GM23338 (cell line): ENCODE measurements around the gene SIK2. TPM values are rescaled to one million over a fixed set of nuclear protein-coding genes. Genes with fewer than 3 reads are reported as not detected.

Experiments used
- ATAC-seq: fragments of 200-7000 bp; cut with Tn5 transposase; 3 replicates; pipeline ENCODE4 v1.9.1; 2020
- DNase-seq: peaks from one replicate; pipeline ENCODE4 v3.0.0-alpha.2; 2015; ENCODE audit warnings: low spot score
- H2AFZ ChIP-seq: fragments of 200-600 bp; sonication (generic); 2 replicates; pipeline ENCODE4 v1.8.0; 2016; ENCODE audit warnings: antibody characterized with exemption, mild to moderate bottlenecking, moderate library complexity
- H3F3A ChIP-seq: fragments of 200-600 bp; sonication (generic); replicated peaks from 2 replicates; pipeline ENCODE4 v1.8.0; 2017; ENCODE audit warnings: antibody characterized with exemption, mixed run types, low read depth
- H3K27ac ChIP-seq: fragments of 200-600 bp; sonication (generic); 2 replicates; pipeline ENCODE4 v1.6.1; 2016; ENCODE audit warnings: low read depth
- H3K27me3 ChIP-seq: fragments of 200-600 bp; sonication (generic); 2 replicates; pipeline ENCODE4 v1.8.0; 2016; ENCODE audit warnings: mild to moderate bottlenecking, mixed run types, moderate library complexity; ENCODE audit not compliant: insufficient read depth
- H3K36me3 ChIP-seq: fragments of 200-600 bp; sonication (generic); 2 replicates; pipeline ENCODE4 v1.8.0; 2016; ENCODE audit warnings: mild to moderate bottlenecking; ENCODE audit not compliant: insufficient read depth
- H3K4me1 ChIP-seq: fragments of 200-600 bp; sonication (generic); 2 replicates; pipeline ENCODE4 v1.8.0; 2016; ENCODE audit warnings: mild to moderate bottlenecking, moderate library complexity; ENCODE audit not compliant: insufficient read depth
- H3K4me2 ChIP-seq: fragments of 200-600 bp; sonication (generic); 2 replicates; pipeline ENCODE4 v1.7.1; 2017; ENCODE audit warnings: mixed run types
- H3K4me3 ChIP-seq: fragments of 200-600 bp; sonication (generic); 2 replicates; pipeline ENCODE4 v1.6.1; 2016; ENCODE audit warnings: mixed run types
- H3K79me2 ChIP-seq: fragments of 200-600 bp; sonication (generic); replicated peaks from 2 replicates; pipeline ENCODE4 v1.8.0; 2017; ENCODE audit warnings: mild to moderate bottlenecking; ENCODE audit not compliant: insufficient read depth
- H3K9me2 ChIP-seq: fragments of 200-600 bp; sonication (generic); 2 replicates; pipeline ENCODE4 v1.8.0; 2017; ENCODE audit not compliant: insufficient read depth
- H4K20me1 ChIP-seq: fragments of 200-600 bp; sonication (generic); replicated peaks from 2 replicates; pipeline ENCODE4 v1.8.0; 2017; ENCODE audit warnings: mild to moderate bottlenecking; ENCODE audit not compliant: insufficient read depth
- H3K27ac Mint-ChIP-seq: 2 replicates; pipeline ENCODE4 v1.8.0; 2020; ENCODE audit warnings: inconsistent platforms, mild to moderate bottlenecking, moderate library complexity, mixed read lengths
- H3K27me3 Mint-ChIP-seq: 3 replicates; pipeline ENCODE4 v1.8.0; 2022; ENCODE audit warnings: low read depth, mild to moderate bottlenecking, moderate library complexity, mixed read lengths, inconsistent platforms; ENCODE audit not compliant: insufficient read depth, poor library complexity
- H3K36me3 Mint-ChIP-seq: 3 replicates; pipeline ENCODE4 v1.8.0; 2021; ENCODE audit warnings: low read depth, mild to moderate bottlenecking, inconsistent platforms, moderate library complexity, mixed read lengths
- H3K4me1 Mint-ChIP-seq: 3 replicates; pipeline ENCODE4 v1.8.0; 2020; ENCODE audit warnings: mild to moderate bottlenecking, inconsistent platforms, mixed read lengths
- H3K4me3 Mint-ChIP-seq: 3 replicates; pipeline ENCODE4 v1.8.0; 2021; ENCODE audit warnings: moderate library complexity, mild to moderate bottlenecking, inconsistent platforms, mixed read lengths
- H3K9me3 Mint-ChIP-seq: 3 replicates; pipeline ENCODE4 v1.8.0; 2020; ENCODE audit warnings: moderate library complexity, mild to moderate bottlenecking, inconsistent platforms, mixed read lengths
- EZH2phosphoT487 ChIP-seq: fragments of 200-600 bp; sonication (generic); IDR thresholded peaks from one replicate; pipeline ENCODE4 v1.8.1; 2018; ENCODE audit warnings: antibody characterized with exemption; ENCODE audit not compliant: unreplicated experiment
- JUNB ChIP-seq: IDR thresholded peaks from one replicate; pipeline ENCODE4 v1.6.1; 2016; ENCODE audit warnings: antibody characterized with exemption; ENCODE audit not compliant: unreplicated experiment
- POLR2AphosphoS5 ChIP-seq: IDR thresholded peaks from 2 replicates; pipeline ENCODE4 v1.6.1; 2016; ENCODE audit warnings: antibody characterized with exemption, low read depth
- ZNF114 ChIP-seq: fragments of 250-450 bp; sonication (Bioruptor Pico); IDR thresholded peaks from 2 replicates; pipeline ENCODE4 v1.5.0; 2020; ENCODE audit warnings: mild to moderate bottlenecking, moderate library complexity
- polyA plus RNA-seq: library from polyadenylated mRNA; unstranded; fragments of >200 nt; fragmentation: Nextera tagmentation; extraction: Ambion mirVana; gene quantifications from 2 replicates; pipeline ENCODE4 v1.2.1, GENCODE V29; 2016
- total RNA-seq: library from RNA; depleted of rRNA; stranded (reverse); fragments of >200 nt; shearing (Covaris generic); gene quantifications from 2 replicates; pipeline ENCODE4 v1.2.3, GENCODE V29; 2014
- TF ChIP-seq, protein P1 (sequence below): IDR thresholded peaks from 2 replicates; pipeline ENCODE4 v1.6.1; 2016; ENCODE audit warnings: antibody characterized with exemption
- TF ChIP-seq, protein P2 (sequence below): IDR thresholded peaks from one replicate; pipeline ENCODE4 v1.6.1; 2018; ENCODE audit warnings: antibody characterized with exemption; ENCODE audit not compliant: unreplicated experiment
- TF ChIP-seq, protein P3 (sequence below), 2 experiments: fragments of 200-600 bp in 1 of 2; sonication (generic) in 1 of 2; conservative IDR thresholded peaks; 2 replicates each; pipeline versions ENCODE4 v1.5.1 to v1.6.1; 2016 to 2017; ENCODE audit warnings: antibody characterized with exemption in 2 of 2, low read depth in 2 of 2, mild to moderate bottlenecking in 2 of 2, moderate library complexity in 1 of 2

SIK2 gene
- total and polyA plus RNA-seq, 2 experiments from 2014 or later, result 2.3 to 6.7 TPM

DNA sequence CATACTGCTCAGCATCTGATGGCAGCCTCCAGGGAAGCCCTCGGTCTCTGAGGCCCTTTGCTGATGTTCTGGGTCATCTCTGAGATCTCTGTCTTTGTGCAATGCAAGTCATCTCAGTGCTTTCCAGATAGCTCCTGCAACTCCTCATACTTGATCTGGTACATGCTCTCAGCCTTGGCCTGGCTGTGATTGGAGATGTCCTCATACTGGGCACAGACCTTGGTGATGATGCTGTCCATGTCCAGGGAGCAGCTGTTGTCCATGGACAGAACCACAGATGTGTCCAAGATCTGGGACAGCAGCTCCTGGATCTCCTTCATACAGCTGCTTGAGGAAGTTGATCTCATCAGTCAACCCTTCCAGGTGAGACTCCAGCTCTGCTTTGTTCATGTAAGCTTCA lies 69.1 kb downstream of the SIK2 start:
- no peaks in the 10 kb centered on the region for H3K4me1 ChIP-seq
- H3K79me2 ChIP-seq, result no peaks in the 10 kb centered on the region
- DNase-seq (no peak), ATAC-seq (no peak)
- H3K36me3 ChIP-seq, result no peaks in the 10 kb centered on the region
- H3K27ac Mint-ChIP-seq, result no peak overlapping the region
- H3K9me2 ChIP-seq, result 0 out of 2 replicates have a peak, but pooled peaks cover 13% of the 10 kb centered on the region
- H4K20me1 ChIP-seq, result no peaks in the 10 kb centered on the region
- H3K9me3 Mint-ChIP-seq, result no peaks in the 10 kb centered on the region
- H3F3A ChIP-seq, result no peaks in the 10 kb centered on the region
- no peak overlapping the region for H2AFZ ChIP-seq
- TF ChIP-seq JUNB (no peak), POLR2AphosphoS5 (no peak), EZH2phosphoT487 (no peak)
- H3K4me3 ChIP-seq, result no peak overlapping the region
- peaks cover 9% of the 10 kb centered on the region for H3K36me3 Mint-ChIP-seq
- H3K27me3 Mint-ChIP-seq, result no peaks in the 10 kb centered on the region
- H3K4me2 ChIP-seq, result no peak overlapping the region
- no peak overlapping the region for H3K27ac ChIP-seq
- no peaks in the 10 kb centered on the region for H3K27me3 ChIP-seq
- no peaks in the 10 kb centered on the region for H3K4me1 Mint-ChIP-seq
- H3K4me3 Mint-ChIP-seq, result no peak overlapping the region

DNA sequence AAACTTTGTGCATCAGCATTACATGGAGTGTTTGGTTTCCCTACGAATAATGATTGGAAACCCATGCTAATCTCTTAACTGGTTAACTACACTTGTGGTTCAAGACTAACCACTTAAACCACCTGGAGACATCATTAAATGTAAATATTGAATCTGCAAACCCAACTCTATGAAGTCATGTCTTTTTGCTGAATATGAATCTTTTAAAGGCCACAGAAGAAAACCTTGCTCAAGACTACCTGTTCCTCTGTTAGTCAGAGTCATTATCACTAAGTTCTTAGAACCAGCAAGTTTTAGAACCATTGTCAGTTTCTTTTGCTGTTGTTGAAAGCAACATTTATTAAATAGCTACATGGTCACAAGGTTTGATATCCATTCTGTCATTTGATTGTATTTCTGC lies 70.7 kb downstream of the SIK2 start:
- Histone ChIP-seq H2AFZ (no peak overlapping the region), H3K79me2 (no peaks in the 10 kb centered on the region), H3K4me1 (no peaks in the 10 kb centered on the region), H3K9me2 (0 out of 2 replicates have a peak, but pooled peaks cover 13% of the 10 kb centered on the region), H3K27ac (no peak overlapping the region), H3K27me3 (no peaks in the 10 kb centered on the region), H3K36me3 (no peaks in the 10 kb centered on the region), H3K4me3 (no peak overlapping the region), H3K4me2 (no peak overlapping the region), H3F3A (no peaks in the 10 kb centered on the region), H4K20me1 (no peaks in the 10 kb centered on the region)
- ATAC-seq (no peak), DNase-seq (no peak)
- Mint-ChIP-seq H3K27me3 (no peaks in the 10 kb centered on the region), H3K4me3 (no peak overlapping the region), H3K27ac (no peak overlapping the region), H3K36me3 (peaks cover 9% of the 10 kb centered on the region), H3K9me3 (no peaks in the 10 kb centered on the region), H3K4me1 (no peaks in the 10 kb centered on the region)
- TF ChIP-seq, protein P1, sequence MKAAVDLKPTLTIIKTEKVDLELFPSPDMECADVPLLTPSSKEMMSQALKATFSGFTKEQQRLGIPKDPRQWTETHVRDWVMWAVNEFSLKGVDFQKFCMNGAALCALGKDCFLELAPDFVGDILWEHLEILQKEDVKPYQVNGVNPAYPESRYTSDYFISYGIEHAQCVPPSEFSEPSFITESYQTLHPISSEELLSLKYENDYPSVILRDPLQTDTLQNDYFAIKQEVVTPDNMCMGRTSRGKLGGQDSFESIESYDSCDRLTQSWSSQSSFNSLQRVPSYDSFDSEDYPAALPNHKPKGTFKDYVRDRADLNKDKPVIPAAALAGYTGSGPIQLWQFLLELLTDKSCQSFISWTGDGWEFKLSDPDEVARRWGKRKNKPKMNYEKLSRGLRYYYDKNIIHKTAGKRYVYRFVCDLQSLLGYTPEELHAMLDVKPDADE, result no peak
- TF ChIP-seq, protein P2, sequence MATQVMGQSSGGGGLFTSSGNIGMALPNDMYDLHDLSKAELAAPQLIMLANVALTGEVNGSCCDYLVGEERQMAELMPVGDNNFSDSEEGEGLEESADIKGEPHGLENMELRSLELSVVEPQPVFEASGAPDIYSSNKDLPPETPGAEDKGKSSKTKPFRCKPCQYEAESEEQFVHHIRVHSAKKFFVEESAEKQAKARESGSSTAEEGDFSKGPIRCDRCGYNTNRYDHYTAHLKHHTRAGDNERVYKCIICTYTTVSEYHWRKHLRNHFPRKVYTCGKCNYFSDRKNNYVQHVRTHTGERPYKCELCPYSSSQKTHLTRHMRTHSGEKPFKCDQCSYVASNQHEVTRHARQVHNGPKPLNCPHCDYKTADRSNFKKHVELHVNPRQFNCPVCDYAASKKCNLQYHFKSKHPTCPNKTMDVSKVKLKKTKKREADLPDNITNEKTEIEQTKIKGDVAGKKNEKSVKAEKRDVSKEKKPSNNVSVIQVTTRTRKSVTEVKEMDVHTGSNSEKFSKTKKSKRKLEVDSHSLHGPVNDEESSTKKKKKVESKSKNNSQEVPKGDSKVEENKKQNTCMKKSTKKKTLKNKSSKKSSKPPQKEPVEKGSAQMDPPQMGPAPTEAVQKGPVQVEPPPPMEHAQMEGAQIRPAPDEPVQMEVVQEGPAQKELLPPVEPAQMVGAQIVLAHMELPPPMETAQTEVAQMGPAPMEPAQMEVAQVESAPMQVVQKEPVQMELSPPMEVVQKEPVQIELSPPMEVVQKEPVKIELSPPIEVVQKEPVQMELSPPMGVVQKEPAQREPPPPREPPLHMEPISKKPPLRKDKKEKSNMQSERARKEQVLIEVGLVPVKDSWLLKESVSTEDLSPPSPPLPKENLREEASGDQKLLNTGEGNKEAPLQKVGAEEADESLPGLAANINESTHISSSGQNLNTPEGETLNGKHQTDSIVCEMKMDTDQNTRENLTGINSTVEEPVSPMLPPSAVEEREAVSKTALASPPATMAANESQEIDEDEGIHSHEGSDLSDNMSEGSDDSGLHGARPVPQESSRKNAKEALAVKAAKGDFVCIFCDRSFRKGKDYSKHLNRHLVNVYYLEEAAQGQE, result no peak
- TF ChIP-seq ZNF114 (CRISPR knock-in tag), result no peak
- no peak for TF ChIP-seq POLR2AphosphoS5
- TF ChIP-seq, protein P3, sequence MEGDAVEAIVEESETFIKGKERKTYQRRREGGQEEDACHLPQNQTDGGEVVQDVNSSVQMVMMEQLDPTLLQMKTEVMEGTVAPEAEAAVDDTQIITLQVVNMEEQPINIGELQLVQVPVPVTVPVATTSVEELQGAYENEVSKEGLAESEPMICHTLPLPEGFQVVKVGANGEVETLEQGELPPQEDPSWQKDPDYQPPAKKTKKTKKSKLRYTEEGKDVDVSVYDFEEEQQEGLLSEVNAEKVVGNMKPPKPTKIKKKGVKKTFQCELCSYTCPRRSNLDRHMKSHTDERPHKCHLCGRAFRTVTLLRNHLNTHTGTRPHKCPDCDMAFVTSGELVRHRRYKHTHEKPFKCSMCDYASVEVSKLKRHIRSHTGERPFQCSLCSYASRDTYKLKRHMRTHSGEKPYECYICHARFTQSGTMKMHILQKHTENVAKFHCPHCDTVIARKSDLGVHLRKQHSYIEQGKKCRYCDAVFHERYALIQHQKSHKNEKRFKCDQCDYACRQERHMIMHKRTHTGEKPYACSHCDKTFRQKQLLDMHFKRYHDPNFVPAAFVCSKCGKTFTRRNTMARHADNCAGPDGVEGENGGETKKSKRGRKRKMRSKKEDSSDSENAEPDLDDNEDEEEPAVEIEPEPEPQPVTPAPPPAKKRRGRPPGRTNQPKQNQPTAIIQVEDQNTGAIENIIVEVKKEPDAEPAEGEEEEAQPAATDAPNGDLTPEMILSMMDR (conservative IDR thresholded peaks at IDR 0.05; ENCODE audit: low read depth in 2 of 2), result no peak
